Tibial nerve (tissue), 4 donors: Measurements from ENCODE around the gene MRPL38. TPM values are rescaled to one million over a fixed set of nuclear protein-coding genes. Genes with fewer than 3 reads are reported as not detected.

Source experiments
- DNase-seq, 2 donors: peaks; one replicate each; pipeline ENCODE4 v3.0.0-alpha.2; 2019; ENCODE audit warnings: low spot score in 2 of 2
- H3K27ac ChIP-seq, 4 donors: fragments of 200-600 bp; sonication (generic) in 3 of 4; one replicate each; pipeline ENCODE4 v1.5.1; 2017 to 2019; ENCODE audit warnings: mild to moderate bottlenecking in 1 of 4
- H3K27me3 ChIP-seq, 2 donors: fragments of 200-600 bp; sonication (generic) in 1 of 2; one replicate each; pipeline versions ENCODE4 v1.5.1 to v1.6.0; 2017 to 2019
- H3K36me3 ChIP-seq, 3 donors: fragments of 200-600 bp; sonication (generic); one replicate each; pipeline ENCODE4 v1.5.1; 2018 to 2019
- H3K4me1 ChIP-seq, 4 donors: fragments of 200-600 bp; sonication (generic) in 3 of 4; one replicate each; pipeline ENCODE4 v1.5.1; 2017 to 2019
- H3K4me3 ChIP-seq, 4 donors: fragments of 200-600 bp; sonication (generic) in 3 of 4; one replicate each; pipeline ENCODE4 v1.5.1; 2017 to 2019; ENCODE audit warnings: mild to moderate bottlenecking in 1 of 4, moderate library complexity in 1 of 4
- H3K9me3 ChIP-seq, 4 donors: fragments of 200-600 bp; sonication (generic) in 3 of 4; one replicate each; pipeline ENCODE4 v1.5.1; 2017 to 2019
- EP300 ChIP-seq, 2 donors: sonication (generic); formaldehyde crosslinking; IDR thresholded peaks; one replicate each; pipeline ENCODE4 v1.6.1; 2017; ENCODE audit warnings: antibody characterized with exemption in 2 of 2, mild to moderate bottlenecking in 1 of 2
- POLR2A ChIP-seq, 2 donors: fragments of 450-650 bp; IDR thresholded peaks; one replicate each; pipeline ENCODE4 v1.6.1; 2017; ENCODE audit warnings: antibody characterized with exemption in 2 of 2, mild to moderate bottlenecking in 2 of 2, moderate library complexity in 2 of 2
- WGBS, 2 donors: methylation state at CpG; one replicate each; pipeline ENCODE4 v1.1.5; 2018; 5-methylcytosine and 5-hydroxymethylcytosine counted together
- total RNA-seq, 4 donors: library from RNA; depleted of rRNA; stranded (reverse); fragments of >200 nt; gene quantifications; one replicate each; pipeline ENCODE4 v1.1.0, GENCODE V29; 2016
- TF ChIP-seq, protein P1 (sequence below), 5 experiments: fragments of 200-600 bp in 3 of 5; fragments of 450-650 bp in 2 of 5; sonication (generic) in 3 of 5; IDR thresholded peaks; one replicate each; pipeline ENCODE4 v1.5.1; 2016 to 2019; ENCODE audit warnings: antibody characterized with exemption in 5 of 5, mild to moderate bottlenecking in 3 of 5, moderate library complexity in 2 of 5

Gene MRPL38
- total RNA-seq, 4 donors from 2014 or later = 56.8 to 118 (median 76.2) TPM

DNA sequence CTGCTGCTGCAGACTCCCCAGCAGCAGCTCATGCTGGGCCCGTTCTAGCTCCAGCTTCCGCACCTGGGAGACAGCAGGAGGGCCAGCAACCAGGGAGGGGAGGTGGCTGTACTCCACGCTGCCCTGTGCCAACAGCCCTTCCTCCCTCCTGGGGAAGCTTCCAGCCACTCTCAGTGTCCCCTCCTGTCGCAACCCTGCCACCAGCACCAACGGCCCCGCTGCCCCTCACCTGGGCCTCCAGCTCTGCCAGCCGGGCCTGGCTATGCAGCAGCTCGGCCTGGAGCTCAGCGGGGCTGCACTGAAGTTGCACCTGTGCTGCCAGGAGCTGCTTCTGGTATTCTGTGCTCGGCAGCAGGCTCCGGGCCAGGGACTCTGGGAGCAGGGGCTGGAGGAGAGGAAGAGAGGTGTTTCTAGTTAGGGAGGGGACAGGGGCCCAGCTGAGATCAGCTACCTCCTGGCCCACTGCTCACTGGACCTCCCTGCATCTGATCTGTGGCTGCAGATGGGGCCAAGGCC, 15.4 kb upstream of the MRPL38 start:
- no peak overlapping the region for H3K4me3 ChIP-seq
- 86 to 95% methylated on average over 8 to 11 of the region's 11 CpGs for WGBS, 2 donors
- no peak for DNase-seq
- peaks cover 0 to 87% (median 0%) of the 10 kb centered on the region in 3 donors for H3K36me3 ChIP-seq
- H3K27me3 ChIP-seq = no peaks in the 10 kb centered on the region
- no peak overlapping the region for H3K27ac ChIP-seq
- no peaks in the 10 kb centered on the region for H3K4me1 ChIP-seq
- TF ChIP-seq EP300 (IDR thresholded peaks at IDR 0.05) (no peak), POLR2A (IDR thresholded peaks at IDR 0.05) (no peak)
- TF ChIP-seq, protein P1, sequence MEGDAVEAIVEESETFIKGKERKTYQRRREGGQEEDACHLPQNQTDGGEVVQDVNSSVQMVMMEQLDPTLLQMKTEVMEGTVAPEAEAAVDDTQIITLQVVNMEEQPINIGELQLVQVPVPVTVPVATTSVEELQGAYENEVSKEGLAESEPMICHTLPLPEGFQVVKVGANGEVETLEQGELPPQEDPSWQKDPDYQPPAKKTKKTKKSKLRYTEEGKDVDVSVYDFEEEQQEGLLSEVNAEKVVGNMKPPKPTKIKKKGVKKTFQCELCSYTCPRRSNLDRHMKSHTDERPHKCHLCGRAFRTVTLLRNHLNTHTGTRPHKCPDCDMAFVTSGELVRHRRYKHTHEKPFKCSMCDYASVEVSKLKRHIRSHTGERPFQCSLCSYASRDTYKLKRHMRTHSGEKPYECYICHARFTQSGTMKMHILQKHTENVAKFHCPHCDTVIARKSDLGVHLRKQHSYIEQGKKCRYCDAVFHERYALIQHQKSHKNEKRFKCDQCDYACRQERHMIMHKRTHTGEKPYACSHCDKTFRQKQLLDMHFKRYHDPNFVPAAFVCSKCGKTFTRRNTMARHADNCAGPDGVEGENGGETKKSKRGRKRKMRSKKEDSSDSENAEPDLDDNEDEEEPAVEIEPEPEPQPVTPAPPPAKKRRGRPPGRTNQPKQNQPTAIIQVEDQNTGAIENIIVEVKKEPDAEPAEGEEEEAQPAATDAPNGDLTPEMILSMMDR (IDR thresholded peaks at IDR 0.05) = no peak
- H3K9me3 ChIP-seq = no peaks in the 10 kb centered on the region

DNA sequence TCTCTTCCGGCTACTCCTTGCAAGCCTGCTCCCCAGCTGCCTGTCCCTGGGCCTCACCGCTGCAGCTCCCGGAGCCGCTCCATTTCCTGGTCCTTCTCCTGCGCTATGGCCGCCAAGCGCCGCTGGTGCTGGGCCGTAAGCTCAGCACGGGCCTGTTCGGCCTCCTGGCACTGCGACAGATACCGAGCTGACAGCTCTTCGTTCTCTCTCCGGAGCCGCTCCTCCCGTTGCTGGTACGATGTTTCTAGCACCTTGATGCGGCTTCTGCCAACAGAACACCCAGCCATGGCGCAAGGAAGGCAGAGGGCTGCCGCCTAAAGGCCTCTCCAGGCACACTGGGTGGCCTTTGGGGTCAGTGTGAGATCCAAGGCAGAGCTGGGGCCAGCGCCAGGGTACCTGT, 14.9 kb upstream of the MRPL38 start:
- no peak for DNase-seq
- TF ChIP-seq POLR2A (IDR thresholded peaks at IDR 0.05) (no peak), EP300 (IDR thresholded peaks at IDR 0.05) (no peak)
- TF ChIP-seq, protein P1 (IDR thresholded peaks at IDR 0.05) = no peak
- Histone ChIP-seq H3K9me3 (no peaks in the 10 kb centered on the region), H3K27me3 (no peaks in the 10 kb centered on the region), H3K36me3 (peaks cover 0 to 87% (median 0%) of the 10 kb centered on the region in 3 donors), H3K4me3 (no peak overlapping the region), H3K4me1 (no peaks in the 10 kb centered on the region), H3K27ac (no peak overlapping the region)
- 94 to 95% methylated on average over 21 to 22 of the region's 22 CpGs for WGBS, 2 donors

DNA sequence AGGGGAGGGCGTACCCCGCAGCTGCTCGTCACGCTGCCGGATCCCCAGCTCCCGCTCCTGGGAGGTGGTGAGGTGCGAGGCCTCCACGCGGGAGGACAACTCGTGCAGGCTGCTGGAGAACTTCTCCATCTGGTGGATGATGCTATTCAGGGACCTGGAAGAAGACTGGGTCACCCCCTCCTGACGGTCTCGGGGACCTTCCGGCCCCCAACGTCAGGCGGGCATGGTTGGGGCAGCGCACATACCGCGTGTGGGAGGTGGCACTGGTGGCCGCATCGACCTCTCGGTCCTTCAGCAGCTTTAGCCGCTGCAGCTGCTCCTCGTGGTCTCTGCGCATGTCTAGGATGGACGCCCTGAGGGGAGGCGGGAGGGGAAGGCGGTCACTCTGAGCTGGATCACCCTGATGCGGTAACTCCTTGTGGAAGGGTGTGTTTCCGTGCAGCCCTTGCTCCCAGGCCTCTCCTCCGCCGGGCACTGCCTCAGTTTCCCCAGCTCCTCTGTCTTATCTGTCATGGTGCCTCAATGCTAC, 13.3 kb upstream of the MRPL38 start:
- no peak for DNase-seq
- 90 to 94% methylated on average over 21 to 31 of the region's 31 CpGs for WGBS, 2 donors
- TF ChIP-seq EP300 (IDR thresholded peaks at IDR 0.05) (no peak), POLR2A (IDR thresholded peaks at IDR 0.05) (no peak)
- TF ChIP-seq, protein P1 (IDR thresholded peaks at IDR 0.05) = no peak
- Histone ChIP-seq H3K36me3 (peaks cover 0 to 84% (median 0%) of the 10 kb centered on the region in 3 donors), H3K4me3 (no peak overlapping the region), H3K27ac (no peak overlapping the region), H3K27me3 (no peaks in the 10 kb centered on the region), H3K9me3 (no peaks in the 10 kb centered on the region), H3K4me1 (no peaks in the 10 kb centered on the region)

GRCh38 chr17:75917141-75917916, 12.6 kb upstream of the MRPL38 start:
- H3K36me3 ChIP-seq = peaks cover 0 to 82% (median 0%) of the 10 kb centered on the region in 3 donors
- 78 to 86% methylated on average over 10 to 23 of the region's 23 CpGs for WGBS, 2 donors

More at GRCh38 chr17:75917141-75917916, 12.6 kb upstream of the MRPL38 start:
- Histone ChIP-seq H3K9me3 (no peaks in the 10 kb centered on the region), H3K4me3 (no peak overlapping the region), H3K27ac (no peak overlapping the region), H3K4me1 (no peaks in the 10 kb centered on the region), H3K27me3 (no peaks in the 10 kb centered on the region)
- TF ChIP-seq, protein P1 (IDR thresholded peaks at IDR 0.05) = no peak
- TF ChIP-seq EP300 (IDR thresholded peaks at IDR 0.05) (no peak), POLR2A (IDR thresholded peaks at IDR 0.05) (no peak)
- no peak for DNase-seq
